ENCODE results near the gene LEF1.

GRCh38 chr4:108070775-108071174 is 98.0 kb downstream of the LEF1 start:
- TF ChIP-seq EZH2 (IDR thresholded peaks at IDR 0.05; ENCODE audit: low read length, missing control alignments) (no peak), CTCF (conservative IDR thresholded peaks at IDR 0.05 in 1 of 2, IDR thresholded peaks at IDR 0.05 in 1 of 2; ENCODE audit: low read depth in 1 of 2, low read length in 2 of 2) (no peak)
